Stimulated activated naive CD8-positive, alpha-beta T cell treated with anti-CD3 and anti-CD28 coated beads, Interleukin-15, Interleukin-2, amounts not matched to agents 100 ng/mL and 50 ng/mL, for 24 hours (primary cell): ENCODE results near the gene ZNF236.
"Not testable (repeated sequence)": the region's sequence is repeated elsewhere in the genome, so short reads cannot be mapped to it uniquely, and the experiment has no call there.

Experiments used
- H3K27ac Mint-ChIP-seq: one replicate; pipeline ENCODE4 v1.8.0; 2021; ENCODE audit warnings: mild to moderate bottlenecking, mixed read lengths
- H3K27me3 Mint-ChIP-seq: one replicate; pipeline ENCODE4 v1.8.0; 2021; ENCODE audit warnings: mixed read lengths
- H3K36me3 Mint-ChIP-seq: one replicate; pipeline ENCODE4 v1.8.0; 2021; ENCODE audit warnings: low read depth, mixed read lengths
- H3K4me1 Mint-ChIP-seq: one replicate; pipeline ENCODE4 v1.8.0; 2021; ENCODE audit warnings: low read depth, mixed read lengths
- H3K4me3 Mint-ChIP-seq: one replicate; pipeline ENCODE4 v1.8.0; 2021; ENCODE audit warnings: mild to moderate bottlenecking, mixed read lengths
- H3K9me3 Mint-ChIP-seq: one replicate; pipeline ENCODE4 v1.8.0; 2021; ENCODE audit warnings: mixed read lengths

ZNF236 gene

GRCh38 chr18:76927223-76927725 is 104.9 kb downstream of the ZNF236 start:
- no peak overlapping the region for H3K4me3 Mint-ChIP-seq
- no peaks in the 10 kb centered on the region for H3K27me3 Mint-ChIP-seq
- no peaks in the 10 kb centered on the region for H3K9me3 Mint-ChIP-seq
- H3K4me1 Mint-ChIP-seq = peaks cover under 1% of the 10 kb centered on the region
- H3K27ac Mint-ChIP-seq = no peak overlapping the region
- peaks cover 66% of the 10 kb centered on the region for H3K36me3 Mint-ChIP-seq

GRCh38 chr18:76928179-76928868 is 106.0 kb downstream of the ZNF236 start:
- H3K27me3 Mint-ChIP-seq = no peaks in the 10 kb centered on the region
- H3K27ac Mint-ChIP-seq = no peak overlapping the region
- H3K9me3 Mint-ChIP-seq = no peaks in the 10 kb centered on the region
- H3K4me1 Mint-ChIP-seq = no peaks in the 10 kb centered on the region
- peaks cover 67% of the 10 kb centered on the region for H3K36me3 Mint-ChIP-seq
- no peak overlapping the region for H3K4me3 Mint-ChIP-seq

DNA sequence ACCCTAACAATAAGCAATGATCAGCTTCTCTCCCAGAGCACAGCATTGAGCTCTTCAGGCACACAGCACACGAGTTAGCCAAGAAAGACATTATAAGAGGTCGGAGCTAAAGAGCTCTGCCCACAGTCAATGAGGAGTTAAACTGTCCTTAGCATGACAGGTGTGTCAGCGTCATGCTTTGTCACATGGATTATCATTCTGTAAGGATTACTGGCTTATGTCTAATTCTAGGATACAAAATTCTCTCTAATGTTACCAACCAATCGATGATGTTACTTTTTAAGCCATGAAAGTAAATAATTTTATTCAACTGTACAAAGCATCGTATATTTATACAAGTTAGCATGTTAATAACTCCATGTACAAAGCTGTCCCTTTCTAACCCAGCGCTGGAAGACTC is 108.8 kb downstream of the ZNF236 start:
- no peak overlapping the region for H3K4me3 Mint-ChIP-seq
- peaks cover 55% of the 10 kb centered on the region for H3K36me3 Mint-ChIP-seq
- H3K27ac Mint-ChIP-seq = no peak overlapping the region

GRCh38 chr18:76932026-76932819 is 109.9 kb downstream of the ZNF236 start:
- Mint-ChIP-seq H3K4me1 (no peaks in the 10 kb centered on the region), H3K27ac (peak overlapping the region; percentile 27), H3K4me3 (no peak overlapping the region), H3K27me3 (no peaks in the 10 kb centered on the region), H3K9me3 (no peaks in the 10 kb centered on the region), H3K36me3 (peaks cover 58% of the 10 kb centered on the region)

More for the DNA sequence above, 108.8 kb downstream of the ZNF236 start:
- Mint-ChIP-seq H3K27me3 (no peaks in the 10 kb centered on the region), H3K4me1 (no peaks in the 10 kb centered on the region), H3K9me3 (no peaks in the 10 kb centered on the region)

GRCh38 chr18:76935722-76936337 is 113.5 kb downstream of the ZNF236 start:
- H3K27ac Mint-ChIP-seq = no peak overlapping the region
- H3K4me3 Mint-ChIP-seq = no peak overlapping the region
- H3K27me3 Mint-ChIP-seq = no peaks in the 10 kb centered on the region
- H3K9me3 Mint-ChIP-seq = no peaks in the 10 kb centered on the region
- H3K36me3 Mint-ChIP-seq = peaks cover 47% of the 10 kb centered on the region
- no peaks in the 10 kb centered on the region for H3K4me1 Mint-ChIP-seq

- H3K4me3 Mint-ChIP-seq = no peak overlapping the region
- H3K4me1 Mint-ChIP-seq = no peaks in the 10 kb centered on the region
- no peak overlapping the region for H3K27ac Mint-ChIP-seq
- no peaks in the 10 kb centered on the region for H3K9me3 Mint-ChIP-seq
- no peaks in the 10 kb centered on the region for H3K27me3 Mint-ChIP-seq
- H3K36me3 Mint-ChIP-seq = peaks cover 45% of the 10 kb centered on the region
Observed at GRCh38 chr18:76936877-76937276, 114.5 kb downstream of the ZNF236 start.

DNA sequence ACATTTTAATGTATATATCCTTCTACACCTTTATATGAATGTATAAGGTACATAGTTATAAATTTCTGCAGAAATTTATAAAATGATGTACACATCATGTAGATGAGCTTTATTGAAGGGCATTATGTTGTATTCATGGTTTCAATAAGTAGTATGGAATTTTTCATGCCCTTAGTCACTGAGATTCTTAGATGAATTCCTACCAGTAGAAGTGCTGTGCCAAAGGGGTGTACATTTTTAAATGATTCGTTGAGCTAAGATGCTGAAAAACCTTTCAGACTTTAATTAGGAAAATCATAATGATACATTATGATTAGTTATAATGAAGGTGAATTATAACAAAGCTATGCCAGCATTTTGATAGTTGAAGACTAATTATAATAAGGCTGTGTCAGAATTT is 115.2 kb downstream of the ZNF236 start:
- Mint-ChIP-seq H3K36me3 (peaks cover 42% of the 10 kb centered on the region), H3K27ac (no peak overlapping the region), H3K4me3 (no peak overlapping the region), H3K4me1 (no peaks in the 10 kb centered on the region), H3K27me3 (no peaks in the 10 kb centered on the region), H3K9me3 (no peaks in the 10 kb centered on the region)

GRCh38 chr18:76938619-76939018 is 116.3 kb downstream of the ZNF236 start:
- no peaks in the 10 kb centered on the region for H3K27me3 Mint-ChIP-seq
- H3K36me3 Mint-ChIP-seq = peaks cover 44% of the 10 kb centered on the region
- no peaks in the 10 kb centered on the region for H3K9me3 Mint-ChIP-seq
- H3K4me1 Mint-ChIP-seq = no peaks in the 10 kb centered on the region
- no peak overlapping the region for H3K27ac Mint-ChIP-seq
- no peak overlapping the region for H3K4me3 Mint-ChIP-seq

GRCh38 chr18:76941284-76941683 is 118.9 kb downstream of the ZNF236 start:
- peaks cover 53% of the 10 kb centered on the region for H3K36me3 Mint-ChIP-seq
- no peaks in the 10 kb centered on the region for H3K9me3 Mint-ChIP-seq
- H3K27me3 Mint-ChIP-seq = no peaks in the 10 kb centered on the region
- no peaks in the 10 kb centered on the region for H3K4me1 Mint-ChIP-seq
- H3K27ac Mint-ChIP-seq = no peak overlapping the region
- H3K4me3 Mint-ChIP-seq = no peak overlapping the region

DNA sequence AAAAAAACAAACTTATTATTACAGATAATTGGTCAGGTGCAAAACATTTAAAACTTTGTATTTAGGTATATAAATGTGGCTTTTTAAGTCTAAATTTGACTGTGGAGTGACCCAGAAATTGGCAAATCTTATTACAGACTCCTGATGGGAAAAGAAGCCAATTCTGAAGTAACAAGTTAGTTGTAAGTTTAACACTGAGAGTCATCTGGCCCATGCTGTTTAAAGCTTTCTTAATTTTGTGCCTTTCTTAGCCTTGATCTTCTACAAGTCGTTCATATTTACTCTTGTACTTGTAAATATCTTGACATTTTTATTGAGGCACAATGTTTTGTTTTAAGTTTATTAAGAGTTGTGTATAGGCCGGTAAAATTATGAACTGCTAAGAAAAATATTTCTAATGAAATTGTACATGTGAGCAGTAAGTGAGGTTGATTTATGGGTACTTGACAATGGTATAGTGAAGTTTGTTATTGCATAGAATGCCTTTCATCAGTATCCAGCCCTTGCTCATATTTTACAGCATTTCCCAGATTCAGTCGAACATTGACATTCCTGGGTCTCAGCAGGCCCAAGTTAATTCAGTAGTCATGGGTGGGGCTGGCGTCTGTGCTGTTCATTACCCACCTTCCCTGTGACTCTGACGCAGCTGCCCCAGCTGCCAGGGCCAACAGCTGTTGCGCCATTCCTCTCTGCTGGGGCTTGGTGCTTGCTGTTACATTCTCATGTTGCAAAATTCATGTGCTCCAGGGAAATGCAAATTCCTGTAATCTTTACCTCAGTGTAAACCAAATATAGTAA is 121.4 kb downstream of the ZNF236 start:
- peaks cover 14% of the 10 kb centered on the region for H3K4me1 Mint-ChIP-seq
- H3K27me3 Mint-ChIP-seq = no peaks in the 10 kb centered on the region
- H3K9me3 Mint-ChIP-seq = no peaks in the 10 kb centered on the region
- H3K36me3 Mint-ChIP-seq = peaks cover 59% of the 10 kb centered on the region
- H3K4me3 Mint-ChIP-seq = no peak overlapping the region
- no peak overlapping the region for H3K27ac Mint-ChIP-seq

DNA sequence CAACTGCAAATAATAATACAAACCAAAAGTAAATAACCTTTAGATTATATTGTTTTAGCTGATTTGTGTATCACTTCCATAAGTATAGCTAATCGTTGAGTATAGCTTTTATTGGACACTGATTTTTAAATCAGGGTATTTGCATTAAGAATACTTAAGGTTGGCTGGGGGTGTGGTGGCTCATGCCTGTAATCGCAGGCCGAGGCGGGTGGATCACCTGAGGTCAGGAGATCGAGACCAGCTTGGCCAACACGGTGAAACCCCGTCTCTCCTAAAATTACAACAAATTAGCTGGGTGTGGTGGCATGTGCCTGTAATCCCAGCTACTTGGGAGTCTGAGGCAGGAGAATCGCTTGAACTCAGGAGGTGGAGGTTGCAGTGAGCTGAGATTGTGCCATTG is 122.0 kb downstream of the ZNF236 start:
- not testable (repeated sequence) for H3K27ac Mint-ChIP-seq, H3K4me3 Mint-ChIP-seq, H3K27me3 Mint-ChIP-seq, H3K9me3 Mint-ChIP-seq
- H3K4me1 Mint-ChIP-seq = peaks cover 14% of the 10 kb centered on the region
- peaks cover 63% of the 10 kb centered on the region for H3K36me3 Mint-ChIP-seq

DNA sequence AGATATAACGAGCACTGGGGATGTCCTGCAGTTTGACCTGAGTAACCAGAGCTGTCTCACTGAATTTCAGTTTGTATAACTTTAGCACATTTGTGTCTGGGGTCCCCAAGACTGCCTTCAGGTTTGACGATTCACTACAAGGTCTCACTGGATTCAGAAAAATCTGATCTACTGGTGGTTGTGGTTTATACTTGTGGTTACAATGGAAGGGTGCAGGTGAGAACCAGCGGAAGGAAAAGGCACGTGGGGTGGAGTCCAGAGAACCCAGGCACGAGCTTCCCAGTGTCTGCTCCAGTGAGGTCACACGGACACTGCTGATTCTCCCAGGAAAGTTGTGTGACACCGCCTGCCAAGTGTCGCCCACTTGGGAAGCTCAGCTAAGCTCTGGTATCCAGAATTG is 126.0 kb downstream of the ZNF236 start:
- peaks cover 19% of the 10 kb centered on the region for H3K4me1 Mint-ChIP-seq
- H3K9me3 Mint-ChIP-seq = no peaks in the 10 kb centered on the region
- peaks cover 72% of the 10 kb centered on the region for H3K36me3 Mint-ChIP-seq
- H3K27me3 Mint-ChIP-seq = no peaks in the 10 kb centered on the region
- H3K27ac Mint-ChIP-seq = no peak overlapping the region
- no peak overlapping the region for H3K4me3 Mint-ChIP-seq

DNA sequence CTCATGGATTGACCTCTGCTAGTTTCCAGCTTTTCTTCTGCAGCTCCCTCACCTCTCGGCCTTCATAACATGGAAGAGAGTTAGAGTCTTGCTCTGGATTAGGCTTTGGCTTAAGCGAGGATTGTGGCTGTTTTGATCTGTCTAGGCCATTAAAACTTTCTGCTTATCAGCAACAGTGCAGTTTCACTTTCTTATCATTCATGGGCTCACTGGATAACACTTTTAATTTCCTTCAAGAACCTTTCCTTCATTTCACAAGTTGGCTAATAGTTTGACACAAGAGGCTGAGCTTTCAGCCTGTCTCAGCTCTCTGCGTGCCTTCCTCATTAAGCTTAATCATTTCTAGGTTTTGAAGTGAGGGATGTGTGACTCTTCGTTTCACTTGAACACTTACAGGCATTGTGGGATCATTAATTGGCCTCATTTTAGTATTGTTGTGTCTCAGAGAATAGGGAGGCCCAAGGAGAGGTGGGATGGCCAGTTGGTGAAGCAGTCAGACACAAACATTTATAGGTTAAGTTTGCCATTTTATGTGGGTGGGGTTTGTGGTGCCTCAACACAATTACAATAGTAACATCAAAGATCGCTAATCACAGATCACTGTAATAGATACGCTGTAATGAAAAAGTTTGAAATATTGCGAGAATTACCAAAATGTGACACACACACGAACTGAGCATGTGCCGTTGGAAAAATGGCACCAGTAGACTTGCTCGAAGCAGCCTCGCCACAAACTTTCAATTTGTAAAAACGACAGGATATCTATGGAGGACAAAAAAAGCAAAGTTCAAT is 129.3 kb downstream of the ZNF236 start:
- Mint-ChIP-seq H3K27me3 (no peaks in the 10 kb centered on the region), H3K9me3 (no peaks in the 10 kb centered on the region), H3K27ac (no peak overlapping the region), H3K4me3 (no peak overlapping the region), H3K4me1 (peaks cover 19% of the 10 kb centered on the region), H3K36me3 (peaks cover 46% of the 10 kb centered on the region)

GRCh38 chr18:76952747-76953146 is 130.4 kb downstream of the ZNF236 start:
- H3K27ac Mint-ChIP-seq = no peak overlapping the region
- H3K36me3 Mint-ChIP-seq = peaks cover 40% of the 10 kb centered on the region

More at GRCh38 chr18:76952747-76953146, 130.4 kb downstream of the ZNF236 start:
- Mint-ChIP-seq H3K4me3 (no peak overlapping the region), H3K9me3 (no peaks in the 10 kb centered on the region), H3K27me3 (no peaks in the 10 kb centered on the region), H3K4me1 (peaks cover 13% of the 10 kb centered on the region)
